Measurements from ENCODE around the gene SCART1.
"Not testable (repeated sequence)": the region's sequence is repeated elsewhere in the genome, so short reads cannot be mapped to it uniquely, and the experiment has no call there.

Gene SCART1

GRCh38 chr10:133453516-133454203 is at the start of gene SCART1:
Gene SCART1 (plus strand): TSS chr10:133453945. CDS start chr10:133453998, 53 bp downstream.
- peak within 1 kb of the TSS in 1 of 2 donors; percentile 63 for H3K27ac Mint-ChIP-seq
- H3K9me3 Mint-ChIP-seq: peaks cover 6 to 11% of the 10 kb centered on the region in 2 donors
- no peaks in the 10 kb centered on the region for H3K4me1 Mint-ChIP-seq
- no peaks in the 10 kb centered on the region for H3K27me3 Mint-ChIP-seq
- ATAC-seq (peak; percentile 19), DNase-seq (no peak)
- H3K4me3 Mint-ChIP-seq: no peak within 1 kb of the TSS

DNA sequence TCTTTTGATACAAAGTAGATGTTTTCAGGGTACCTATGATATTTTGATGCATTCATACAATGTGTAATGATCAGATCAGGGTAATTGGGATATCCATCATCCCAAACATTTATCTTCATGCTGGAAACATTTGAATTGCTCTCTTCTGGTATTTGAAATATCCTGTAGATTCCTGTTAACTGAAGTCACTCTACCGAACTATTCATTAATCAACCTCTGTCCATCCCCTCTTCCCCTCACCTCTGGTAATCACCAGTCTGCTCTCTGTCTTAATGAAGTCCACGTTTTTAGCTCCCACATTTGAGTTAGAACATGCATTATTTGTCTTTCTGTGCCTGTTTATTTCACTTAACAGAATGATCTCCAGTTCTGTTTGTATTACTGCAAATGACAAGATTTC is 48.5 kb upstream of the SCART1 start:
- peaks cover 11 to 16% of the 10 kb centered on the region in 2 donors for H3K9me3 Mint-ChIP-seq
- peaks cover 83% of the 10 kb centered on the region for H3K4me1 Mint-ChIP-seq
- no peaks in the 10 kb centered on the region for H3K27me3 Mint-ChIP-seq
- ATAC-seq (no peak), DNase-seq (no peak)
- H3K4me3 Mint-ChIP-seq: no peak overlapping the region
- H3K27ac Mint-ChIP-seq: peak overlapping the region in 1 of 2 donors; percentile 50

DNA sequence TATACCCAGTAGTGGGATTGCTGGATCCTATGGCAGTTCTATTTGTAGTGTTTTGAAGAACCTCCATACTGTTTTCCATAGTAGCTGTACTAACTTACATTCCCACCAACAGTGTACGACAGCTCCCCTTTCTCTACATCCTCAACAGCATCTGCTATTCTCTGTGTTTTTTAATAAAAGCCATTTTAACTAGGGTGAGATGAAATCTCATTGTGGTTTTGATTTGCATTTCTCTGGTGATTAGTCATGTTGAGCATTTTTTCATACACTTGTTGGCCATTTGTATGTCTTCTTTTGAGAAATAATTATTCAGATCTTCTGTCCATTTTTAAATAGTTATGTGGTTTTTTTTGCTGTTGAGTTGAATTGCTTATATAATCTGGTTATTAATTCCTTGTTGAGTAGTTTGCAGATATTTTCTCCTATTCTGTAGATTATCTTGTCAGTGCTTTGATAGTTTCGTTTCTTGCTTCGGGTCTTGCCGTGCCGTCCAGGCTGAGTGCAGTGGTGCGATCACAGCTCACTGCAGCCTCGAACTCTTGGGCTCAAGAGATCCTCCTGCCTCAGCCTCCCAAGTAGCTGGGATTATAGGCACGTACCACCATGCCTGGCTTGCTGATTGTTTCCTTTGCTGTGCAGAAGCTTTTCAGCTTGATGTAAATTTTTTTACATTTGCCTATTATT is 47.8 kb upstream of the SCART1 start:
- no peak overlapping the region for H3K4me3 Mint-ChIP-seq
- H3K4me1 Mint-ChIP-seq: peaks cover 76% of the 10 kb centered on the region
- no peak overlapping the region for H3K27ac Mint-ChIP-seq

DNA sequence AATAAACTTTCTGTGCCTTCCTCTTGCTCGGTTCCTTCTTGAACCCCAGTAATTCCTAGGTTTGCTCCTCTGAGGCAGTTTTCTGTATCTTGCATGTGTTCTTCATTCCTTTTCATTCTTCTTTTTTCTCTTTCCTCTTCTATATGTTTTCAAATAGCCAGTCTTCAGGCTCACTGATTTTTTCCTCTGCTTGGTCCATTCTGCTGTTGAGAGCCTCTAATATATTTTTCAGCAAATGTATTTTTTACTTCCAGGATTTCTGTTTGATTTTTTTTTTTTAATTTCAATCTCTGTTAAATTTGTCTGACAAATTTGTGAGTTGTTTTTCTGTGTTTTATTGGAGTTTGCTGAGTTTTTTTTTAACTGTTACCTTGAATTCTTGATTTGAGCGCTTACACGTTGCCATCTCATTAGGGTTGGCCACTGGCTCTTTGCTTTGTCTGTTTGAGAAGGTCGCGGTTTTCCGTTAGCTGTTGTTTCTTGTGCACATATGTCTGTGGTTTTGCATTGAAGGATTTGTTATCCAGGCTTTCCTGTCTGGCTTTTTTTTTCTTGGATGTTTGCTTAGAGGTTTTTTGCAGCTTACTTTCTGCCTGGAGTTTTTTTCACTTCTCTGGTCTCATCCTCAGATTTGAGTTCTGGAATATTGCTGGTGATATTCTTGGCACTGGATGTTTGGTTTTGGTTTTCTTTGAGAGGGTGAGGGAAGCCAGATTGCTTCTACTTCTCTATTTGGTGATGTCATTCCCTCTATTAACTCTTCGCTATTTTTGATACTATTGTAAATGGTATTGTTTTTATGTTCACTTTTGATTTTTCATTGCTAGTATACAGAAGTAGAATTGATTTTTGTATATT is 42.0 kb upstream of the SCART1 start:
- Mint-ChIP-seq H3K4me1 (peaks cover 35% of the 10 kb centered on the region), H3K4me3 (no peak overlapping the region), H3K27ac (peak overlapping the region in 1 of 2 donors; percentile 28), H3K9me3 (peaks cover 46 to 50% of the 10 kb centered on the region in 2 donors), H3K27me3 (no peaks in the 10 kb centered on the region)
- DNase-seq (no peak), ATAC-seq (no peak)

More for the DNA sequence above, 47.8 kb upstream of the SCART1 start:
- Mint-ChIP-seq H3K9me3 (peaks cover 18 to 24% of the 10 kb centered on the region in 2 donors), H3K27me3 (no peaks in the 10 kb centered on the region)
- DNase-seq (no peak), ATAC-seq (peak; percentile 35)

- no peak overlapping the region for H3K4me3 Mint-ChIP-seq
- no peak for DNase-seq
- H3K27ac Mint-ChIP-seq: no peak overlapping the region
- H3K4me1 Mint-ChIP-seq: peaks cover 30% of the 10 kb centered on the region
- peaks cover 46 to 50% of the 10 kb centered on the region in 2 donors for H3K9me3 Mint-ChIP-seq
- no peak for ATAC-seq
- H3K27me3 Mint-ChIP-seq: no peaks in the 10 kb centered on the region
These were observed 41.4 kb upstream of the SCART1 start for GRCh38 chr10:133412381-133412711.

- H3K4me3 Mint-ChIP-seq, ATAC-seq, DNase-seq, H3K27me3 Mint-ChIP-seq: not testable (repeated sequence)
- Mint-ChIP-seq H3K4me1 (peaks cover 14% of the 10 kb centered on the region), H3K9me3 (peaks cover 41 to 43% of the 10 kb centered on the region in 2 donors), H3K27ac (peak overlapping the region in 1 of 2 donors; percentile 12)
These were observed 39.3 kb upstream of the SCART1 start for GRCh38 chr10:133414401-133414800.

DNA sequence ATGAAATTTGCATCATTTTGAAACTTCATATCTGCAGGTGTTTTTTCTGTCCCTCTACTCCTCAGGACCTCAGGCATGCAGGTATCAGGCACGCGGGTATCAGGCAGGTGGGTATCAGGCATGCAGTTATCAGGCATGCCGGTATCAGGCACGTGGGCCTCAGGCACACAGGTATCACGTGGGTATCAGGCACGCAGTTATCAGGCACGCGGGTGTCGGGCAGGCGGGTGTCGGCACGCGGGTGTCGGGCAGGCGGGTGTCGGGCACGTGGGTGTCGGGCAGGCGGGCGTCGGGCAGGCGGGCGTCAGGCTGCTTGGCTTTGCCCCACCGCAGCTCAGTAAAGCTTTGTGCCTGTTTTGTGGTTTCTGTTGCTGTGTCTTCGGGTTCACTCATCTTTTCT is 38.0 kb upstream of the SCART1 start:
- Mint-ChIP-seq H3K9me3 (peaks cover 29 to 30% of the 10 kb centered on the region in 2 donors), H3K4me3 (no peak overlapping the region), H3K27me3 (no peaks in the 10 kb centered on the region), H3K27ac (no peak overlapping the region), H3K4me1 (peaks cover 6% of the 10 kb centered on the region)
- peak; percentile 42 for ATAC-seq
- DNase-seq: no peak

DNA sequence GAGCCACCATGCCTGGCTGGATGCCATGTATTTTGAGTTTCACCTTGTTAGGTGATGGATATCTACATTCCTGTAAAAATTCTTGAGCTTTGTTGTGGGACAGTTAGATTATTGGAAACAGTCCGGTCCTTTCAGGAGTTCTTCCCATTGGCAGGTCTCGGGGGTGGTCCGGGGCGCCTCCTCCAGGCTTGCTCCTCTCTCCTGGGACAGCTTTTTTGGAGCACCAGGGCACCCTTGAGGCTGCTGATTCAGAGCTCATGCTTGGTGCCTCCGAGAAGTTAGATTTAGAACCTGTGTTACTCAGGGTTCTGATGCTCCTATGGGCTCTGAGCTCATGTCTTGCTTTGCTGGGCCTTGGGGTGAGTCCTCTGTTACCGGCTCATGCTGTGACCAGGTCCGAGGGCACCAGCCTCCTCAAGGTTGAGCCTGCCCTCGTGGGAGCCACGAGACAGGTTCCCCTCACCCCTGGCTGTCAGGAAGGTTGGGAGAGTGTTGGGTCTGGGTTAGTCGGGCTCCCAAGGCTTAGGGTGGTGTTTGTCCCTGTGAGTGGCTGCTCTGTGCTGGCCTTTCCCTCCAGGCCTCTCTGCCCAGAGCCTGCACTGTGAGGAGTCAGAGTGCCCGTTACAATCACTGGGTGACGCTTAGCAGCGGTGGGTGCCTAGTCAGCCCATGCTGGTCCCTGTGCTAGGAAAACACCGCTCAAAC is 35.3 kb upstream of the SCART1 start:
- Mint-ChIP-seq H3K9me3 (peaks cover 11 to 12% of the 10 kb centered on the region in 2 donors), H3K27me3 (peaks cover 13% of the 10 kb centered on the region), H3K27ac (no peak overlapping the region), H3K4me1 (peaks cover 10% of the 10 kb centered on the region), H3K4me3 (no peak overlapping the region)
- ATAC-seq (no peak), DNase-seq (no peak)

DNA sequence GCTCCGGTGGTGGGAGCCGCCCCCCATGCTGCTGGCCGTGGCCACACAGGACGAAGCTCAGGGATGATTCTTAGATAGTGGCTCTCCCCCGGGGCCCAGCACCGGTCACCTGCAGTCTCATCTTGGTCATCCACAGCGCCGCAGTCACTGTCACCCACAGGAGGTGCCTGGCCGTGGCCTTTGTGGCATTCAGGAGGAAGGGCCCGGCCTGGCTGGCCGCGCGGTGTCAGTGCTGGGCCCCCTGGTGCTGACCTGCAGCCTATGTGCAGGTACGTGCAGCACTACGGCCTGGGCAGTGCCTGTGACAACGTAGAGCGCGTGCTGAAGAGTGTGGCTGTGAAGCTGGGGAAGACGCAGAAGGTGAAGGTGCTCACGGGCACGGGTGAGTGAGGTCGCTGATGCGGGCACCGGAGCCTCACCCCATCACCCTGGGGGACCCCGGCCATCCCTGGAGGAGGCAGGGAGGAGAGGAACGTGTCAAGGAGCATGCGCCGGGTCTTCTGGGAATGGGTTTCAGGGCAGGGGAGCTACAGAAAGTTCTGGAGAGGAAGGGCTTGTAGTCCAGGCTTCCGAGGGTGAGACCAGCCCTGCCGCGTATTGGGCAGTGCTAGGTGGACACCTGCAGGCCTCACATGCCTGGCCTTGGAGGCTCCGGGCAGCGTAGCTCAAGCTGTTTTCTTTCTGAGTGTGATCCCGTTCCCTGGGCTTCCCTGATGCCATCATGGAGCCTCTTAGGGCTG is 34.4 kb upstream of the SCART1 start:
- Mint-ChIP-seq H3K4me3 (no peak overlapping the region), H3K27ac (peak overlapping the region in 1 of 2 donors; percentile 84), H3K27me3 (peaks cover 18% of the 10 kb centered on the region), H3K4me1 (peaks cover 13% of the 10 kb centered on the region), H3K9me3 (peaks cover 9 to 12% of the 10 kb centered on the region in 2 donors)
- DNase-seq: no peak
- no peak for ATAC-seq

DNA sequence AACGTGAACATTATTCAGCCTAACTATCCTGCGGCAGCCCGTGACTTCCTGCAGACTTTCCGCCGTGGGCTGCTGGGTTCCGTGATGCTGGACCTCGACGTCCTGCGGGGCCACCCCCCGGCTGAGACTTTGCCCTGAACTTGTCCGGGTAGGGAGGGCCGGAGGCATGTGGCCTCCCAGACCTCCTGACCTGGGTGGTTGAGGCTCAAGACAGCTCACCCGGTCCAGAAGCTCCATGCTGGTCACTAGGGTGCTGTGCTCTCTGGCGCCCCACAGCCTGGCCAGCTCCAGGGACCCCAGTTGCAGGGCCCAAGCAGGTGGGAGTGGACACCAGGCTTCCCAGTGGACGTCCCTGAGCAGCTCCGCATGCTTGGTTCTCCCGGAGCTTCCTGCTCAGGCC is 33.7 kb upstream of the SCART1 start:
- DNase-seq (no peak), ATAC-seq (no peak)
- Mint-ChIP-seq H3K27ac (no peak overlapping the region), H3K4me3 (no peak overlapping the region), H3K27me3 (peaks cover 18% of the 10 kb centered on the region), H3K9me3 (peaks cover 6 to 10% of the 10 kb centered on the region in 2 donors), H3K4me1 (peaks cover 13% of the 10 kb centered on the region)

- ATAC-seq (no peak), DNase-seq (no peak)
- H3K27ac Mint-ChIP-seq: peak overlapping the region in 1 of 2 donors; percentile 80
- peaks cover 13% of the 10 kb centered on the region for H3K4me1 Mint-ChIP-seq
- H3K4me3 Mint-ChIP-seq: no peak overlapping the region
- H3K27me3 Mint-ChIP-seq: peaks cover 18% of the 10 kb centered on the region
- peaks cover under 1 to 6% of the 10 kb centered on the region in 2 donors for H3K9me3 Mint-ChIP-seq
These were observed 33.2 kb upstream of the SCART1 start for GRCh38 chr10:133420579-133420978.

- Mint-ChIP-seq H3K27me3 (peaks cover 18% of the 10 kb centered on the region), H3K4me1 (peaks cover 13% of the 10 kb centered on the region), H3K4me3 (peak overlapping the region in 1 of 2 donors; percentile 46), H3K9me3 (no peaks in the 10 kb centered on the region), H3K27ac (no peak overlapping the region)
- DNase-seq (no peak), ATAC-seq (no peak)
These were observed 32.2 kb upstream of the SCART1 start for GRCh38 chr10:133421336-133422222.

DNA sequence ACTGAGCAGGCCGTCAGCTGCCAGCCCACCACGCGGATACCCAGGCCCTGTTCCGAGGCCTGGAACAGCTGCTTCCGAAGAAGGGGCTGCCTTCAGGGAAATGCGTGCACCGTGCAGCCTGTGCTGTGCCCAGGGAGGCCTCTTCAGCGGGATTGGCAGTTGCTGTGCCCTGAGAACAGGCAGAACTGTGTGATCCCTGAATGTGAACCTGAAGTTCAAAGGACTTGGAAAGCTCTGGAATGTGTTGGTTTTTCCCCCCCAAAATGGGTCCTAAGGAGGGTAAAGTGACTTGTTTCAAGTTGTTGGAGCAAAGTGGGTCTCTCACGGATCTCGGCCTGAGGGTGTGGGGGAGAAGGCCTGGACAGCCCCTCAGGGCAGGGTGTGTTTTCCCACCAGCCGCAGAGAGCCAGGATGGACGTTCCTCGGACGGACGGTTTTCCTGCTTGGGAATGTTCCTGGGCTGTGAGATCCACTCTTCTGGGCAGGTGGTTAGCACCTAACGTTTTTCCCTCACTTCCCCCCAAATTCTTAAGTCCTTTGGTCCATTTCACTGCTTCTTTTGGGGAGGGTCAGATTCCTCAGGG is 31.4 kb upstream of the SCART1 start:
- peaks cover 13% of the 10 kb centered on the region for H3K4me1 Mint-ChIP-seq
- peak overlapping the region in 1 of 2 donors; percentile 48 for H3K4me3 Mint-ChIP-seq
- ATAC-seq (no peak), DNase-seq (no peak)
- no peaks in the 10 kb centered on the region for H3K9me3 Mint-ChIP-seq
- H3K27me3 Mint-ChIP-seq: peaks cover 18% of the 10 kb centered on the region
- H3K27ac Mint-ChIP-seq: peak overlapping the region in 1 of 2 donors; percentile 59
